Measurements from ENCODE around the gene OR10Z1. TPM values are rescaled to one million over a fixed set of nuclear protein-coding genes. Genes with fewer than 3 reads are reported as not detected.

Gene OR10Z1
- polyA plus RNA-seq, 1 of the 3 experiments (the other 2 are of a cell fraction): not detected

- H3K27ac ChIP-seq (ENCODE audit: low read depth in 2 of 2, low read length in 1 of 2): no peak overlapping the region
- POLR2A ChIA-PET: no interaction called here
- no peaks in the 10 kb centered on the region for H3K9me3 ChIP-seq
- H3K4me1 ChIP-seq (ENCODE audit: control insufficient read depth in 1 of 2, insufficient read depth in 2 of 2, low read depth in 1 of 2, low read length in 1 of 2): no peaks in the 10 kb centered on the region
- H4K20me1 ChIP-seq (ENCODE audit: insufficient read depth): no peaks in the 10 kb centered on the region
- H2AFZ ChIP-seq (ENCODE audit: low read depth): no peak overlapping the region
- no peak overlapping the region for H3K9ac ChIP-seq
- H3K27me3 ChIP-seq (ENCODE audit: insufficient read depth): no peaks in the 10 kb centered on the region
- H3K4me3 ChIP-seq (ENCODE audit: low read depth in 2 of 2, low read length in 1 of 2): no peak overlapping the region
- H3K9me2 ChIP-seq: no peaks in the 10 kb centered on the region; the same call in 1 of the 2 replicates
- 0% methylated on average over 1 of the region's 1 CpG for WGBS (ENCODE audit: low lambda C conversion rate)
- H3K36me3 ChIP-seq (replicated peaks in 1 of 2; ENCODE audit: control insufficient read depth in 1 of 2, insufficient read depth in 2 of 2, low read length in 1 of 2): no peaks in the 10 kb centered on the region
- no peaks in the 10 kb centered on the region for H3F3A ChIP-seq (replicated peaks; ENCODE audit: insufficient read depth)
- H3K79me2 ChIP-seq (ENCODE audit: insufficient read depth): no peaks in the 10 kb centered on the region
- TF ChIP-seq FOXM1 (IDR thresholded peaks at IDR 0.05; ENCODE audit: low read depth) (no peak), ZBTB33 (IDR thresholded peaks at IDR 0.05; ENCODE audit: borderline replicate concordance, low read depth) (no peak), USF1 (IDR thresholded peaks at IDR 0.05; ENCODE audit: borderline replicate concordance, low read depth) (no peak), FOSL2 (IDR thresholded peaks at IDR 0.05; ENCODE audit: borderline replicate concordance, low read depth) (no peak), FOXJ3 (CRISPR knock-in tag; IDR thresholded peaks at IDR 0.05) (no peak), REST (IDR thresholded peaks at IDR 0.05; ENCODE audit: low read depth, low read length) (no peak), POLR2AphosphoS5 (IDR thresholded peaks at IDR 0.05; ENCODE audit: low read depth, low read length) (no peak), TEAD4 (IDR thresholded peaks at IDR 0.05; ENCODE audit: borderline replicate concordance, insufficient read depth) (no peak), RAD21 (IDR thresholded peaks at IDR 0.05; ENCODE audit: low read length) (no peak), CHD2 (IDR thresholded peaks at IDR 0.05; ENCODE audit: low read length, partially characterized antibody) (no peak), MEF2A (IDR thresholded peaks at IDR 0.05; ENCODE audit: borderline replicate concordance, low read depth) (no peak), RCOR1 (IDR thresholded peaks at IDR 0.05; ENCODE audit: low read length) (no peak), IRF3 (IDR thresholded peaks at IDR 0.05; ENCODE audit: low read depth, low read length) (no peak), EP300 (IDR thresholded peaks at IDR 0.05; ENCODE audit: borderline replicate concordance in 1 of 2, low read depth in 1 of 2, low read length in 1 of 2) (no peak), USF2 (IDR thresholded peaks at IDR 0.05; ENCODE audit: borderline replicate concordance, low read depth, low read length) (no peak), EZH2phosphoT487 (IDR thresholded peaks at IDR 0.05; ENCODE audit: borderline replicate concordance, low read depth) (no peak), CTCF (IDR thresholded peaks at IDR 0.05) (no peak), SIN3A (IDR thresholded peaks at IDR 0.05; ENCODE audit: borderline replicate concordance, low read depth, low read length) (no peak), RFX5 (IDR thresholded peaks at IDR 0.05; ENCODE audit: low read length) (no peak), GATA2 (CRISPR knock-in tag; IDR thresholded peaks at IDR 0.05) (no peak)
- CTCF ChIA-PET: no interaction called here
- no peak for DNase-seq
- H3K4me2 ChIP-seq: no peak overlapping the region
These were observed 2.2 kb downstream of the OR10Z1 start for GRCh38 chr1:158607296-158607695.
